Activated naive CD4-positive, alpha-beta T cell treated with anti-CD3 and anti-CD28 coated beads, Interleukin-2, amount 10 ng/mL, durations not matched to agents 7 days and 5 days (primary cell): ENCODE results near the gene CBLN4.

Experiments used
- CTCF ChIA-PET: fragments of 350-600 bp; sonication (Branson Sonifier 250); formaldehyde crosslinking; loops from one replicate; lab custom pipeline; 2021; ENCODE audit warnings: antibody characterized with exemption; lab: Charles Lee
- DNase-seq: peaks from one replicate; pipeline ENCODE4 v3.0.0-alpha.2; 2020
- H3K27ac Mint-ChIP-seq: one replicate; pipeline ENCODE4 v1.8.0; 2021; ENCODE audit warnings: mild to moderate bottlenecking, moderate library complexity, mixed read lengths
- H3K27me3 Mint-ChIP-seq: one replicate; pipeline ENCODE4 v1.8.0; 2021; ENCODE audit warnings: mild to moderate bottlenecking, mixed read lengths
- H3K36me3 Mint-ChIP-seq: one replicate; pipeline ENCODE4 v1.8.0; 2021; ENCODE audit warnings: mixed read lengths
- H3K4me1 Mint-ChIP-seq: one replicate; pipeline ENCODE4 v1.8.0; 2021; ENCODE audit warnings: mixed read lengths
- H3K4me3 Mint-ChIP-seq: one replicate; pipeline ENCODE4 v1.8.0; 2021; ENCODE audit warnings: mild to moderate bottlenecking, moderate library complexity, mixed read lengths
- H3K9me3 Mint-ChIP-seq: one replicate; pipeline ENCODE4 v1.8.0; 2021; ENCODE audit warnings: mixed read lengths

Gene CBLN4

DNA sequence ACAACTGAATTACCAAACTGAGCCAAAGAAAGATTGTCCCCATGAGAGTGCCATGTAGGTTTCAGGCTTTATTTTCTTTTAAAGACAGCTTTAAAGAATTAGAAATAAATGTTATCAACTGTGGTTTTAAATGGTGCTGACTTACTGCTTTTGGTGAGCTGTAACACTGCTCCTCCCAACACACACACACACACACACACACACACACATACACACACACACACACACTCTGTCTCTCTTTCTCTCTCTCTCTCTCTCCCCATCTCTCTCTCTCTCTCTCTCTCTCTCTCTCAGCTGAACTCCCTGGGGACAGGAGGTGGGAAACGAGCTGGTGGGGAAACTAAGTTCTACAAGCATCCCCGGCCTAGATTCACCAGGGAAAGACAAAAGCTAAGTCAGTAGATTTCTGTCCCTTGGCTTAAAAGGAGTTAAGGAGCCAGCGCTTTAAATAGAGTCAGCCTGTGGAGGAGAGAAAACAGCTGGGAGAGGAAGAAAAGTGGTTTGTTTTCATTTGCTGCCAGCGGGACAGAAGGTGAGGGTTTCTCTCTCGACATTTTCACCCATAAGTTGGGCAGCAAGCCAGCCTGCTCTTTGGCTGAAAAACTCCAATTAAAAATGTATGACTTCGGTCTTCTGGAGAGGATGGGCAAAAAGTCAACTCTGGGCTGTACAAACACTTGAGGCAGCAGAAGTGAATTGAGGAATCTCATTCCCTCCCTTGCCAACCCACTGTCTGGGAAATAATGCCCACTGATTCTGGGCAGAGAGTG lies 27.4 kb downstream of the CBLN4 start:
- H3K4me3 Mint-ChIP-seq, result no peak overlapping the region
- no peaks in the 10 kb centered on the region for H3K27me3 Mint-ChIP-seq
- no peak overlapping the region for H3K27ac Mint-ChIP-seq
- H3K9me3 Mint-ChIP-seq, result peaks cover 1% of the 10 kb centered on the region
- no peak for DNase-seq
- no peaks in the 10 kb centered on the region for H3K4me1 Mint-ChIP-seq
- H3K36me3 Mint-ChIP-seq, result no peaks in the 10 kb centered on the region
- CTCF ChIA-PET, result no interaction called here

DNA sequence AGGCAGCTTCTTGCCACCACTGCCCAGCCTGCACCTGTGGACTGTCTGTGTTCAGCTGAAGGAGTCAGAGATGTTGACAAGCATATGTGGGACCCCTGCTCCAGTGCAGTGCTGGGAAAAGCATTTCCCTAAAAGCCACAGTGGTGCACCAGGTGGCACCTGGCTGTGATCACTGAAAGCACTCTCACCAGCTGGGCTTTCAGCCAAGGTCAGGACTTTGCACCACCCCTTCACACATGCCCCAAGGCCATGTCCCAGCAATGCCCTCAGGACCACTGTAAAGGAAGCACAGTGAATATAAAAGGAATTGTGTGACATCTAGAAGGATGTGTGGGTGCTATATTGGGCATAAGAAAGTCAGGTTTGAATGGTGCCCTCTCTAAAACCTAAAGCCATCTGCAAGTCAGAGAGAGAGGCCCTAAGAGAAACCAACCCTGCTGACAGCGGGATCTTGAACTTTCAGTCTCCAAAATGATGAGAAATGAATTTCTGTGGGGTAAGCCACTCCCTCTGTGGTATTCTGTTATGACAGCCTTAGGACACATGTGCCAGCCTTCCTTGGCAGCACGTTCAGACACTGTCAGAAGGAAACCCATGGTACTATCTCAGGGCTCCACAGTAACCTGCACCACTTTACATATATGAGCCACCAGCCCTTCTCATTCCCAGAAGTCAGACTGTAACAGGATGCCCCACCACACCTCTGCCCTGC lies 30.7 kb downstream of the CBLN4 start:
- DNase-seq, result no peak
- Mint-ChIP-seq H3K36me3 (no peaks in the 10 kb centered on the region), H3K4me3 (no peak overlapping the region), H3K9me3 (peaks cover 2% of the 10 kb centered on the region), H3K4me1 (no peaks in the 10 kb centered on the region), H3K27ac (no peak overlapping the region), H3K27me3 (no peaks in the 10 kb centered on the region)
- CTCF ChIA-PET, result no interaction called here

DNA sequence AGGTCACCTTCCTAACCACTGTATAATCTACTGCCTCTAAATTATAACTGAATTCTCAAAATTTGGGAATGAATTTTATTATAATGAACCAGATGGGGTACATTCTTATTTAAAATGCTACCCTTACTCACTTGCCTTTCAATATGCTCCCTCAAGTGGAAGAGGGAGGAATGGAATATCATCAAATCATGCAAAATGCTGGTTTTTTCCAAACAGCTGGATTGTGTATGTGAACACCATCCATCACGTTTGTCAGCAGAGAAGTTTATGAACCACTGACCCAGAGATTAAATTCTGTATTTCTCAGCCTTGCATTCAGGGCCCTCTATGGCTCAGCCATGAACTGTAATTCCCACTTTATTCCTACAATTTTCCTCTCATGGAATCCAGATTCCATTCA lies 40.5 kb downstream of the CBLN4 start:
- Mint-ChIP-seq H3K9me3 (peaks cover 11% of the 10 kb centered on the region), H3K36me3 (no peaks in the 10 kb centered on the region), H3K27ac (no peak overlapping the region), H3K4me1 (no peaks in the 10 kb centered on the region), H3K4me3 (no peak overlapping the region), H3K27me3 (no peaks in the 10 kb centered on the region)
- CTCF ChIA-PET, result no interaction called here
- no peak for DNase-seq

DNA sequence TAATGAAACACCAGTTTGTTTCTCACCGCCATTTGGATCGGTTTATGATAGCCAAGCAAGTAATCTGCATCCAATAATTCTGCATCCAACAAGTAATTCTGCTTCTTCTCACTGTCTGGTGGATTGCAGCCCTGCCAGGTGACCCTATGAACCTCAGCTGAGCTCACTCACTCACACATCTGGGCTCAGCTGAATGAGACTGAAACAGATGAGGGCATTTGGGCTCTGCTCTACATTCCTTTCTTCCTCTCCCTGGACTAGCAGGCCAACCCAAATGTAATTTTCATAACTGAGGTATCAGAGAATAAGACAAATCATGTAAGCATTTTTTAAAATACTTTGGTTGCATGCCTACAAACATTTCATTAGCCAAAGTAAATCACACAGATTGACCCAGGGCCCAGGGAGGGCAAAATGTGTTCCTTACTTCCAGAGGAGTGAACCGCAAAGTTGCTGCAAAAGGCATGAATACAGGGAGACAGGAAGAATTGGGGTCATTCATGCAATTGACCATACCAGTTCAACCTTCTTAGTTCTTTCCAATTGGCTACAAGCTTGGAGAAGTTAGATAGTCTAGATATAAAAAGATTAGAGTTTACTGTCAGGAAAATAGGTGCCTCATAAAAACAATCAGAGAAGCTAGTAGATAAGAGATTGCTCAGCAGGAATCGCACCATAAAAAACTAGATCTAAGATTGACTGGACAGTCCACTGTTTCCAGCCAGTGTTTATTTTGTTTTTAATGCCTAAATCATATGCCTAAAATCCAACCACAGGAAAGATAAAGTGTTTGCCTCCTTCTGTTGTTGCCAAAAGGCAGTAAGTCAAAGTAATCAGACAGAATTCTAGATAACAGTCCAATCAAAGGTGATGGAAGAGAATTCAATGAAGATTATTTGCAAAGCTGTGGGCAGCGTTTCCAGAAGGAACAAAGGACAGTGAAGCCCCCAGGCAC lies 43.7 kb downstream of the CBLN4 start:
- CTCF ChIA-PET, result no interaction called here

DNA sequence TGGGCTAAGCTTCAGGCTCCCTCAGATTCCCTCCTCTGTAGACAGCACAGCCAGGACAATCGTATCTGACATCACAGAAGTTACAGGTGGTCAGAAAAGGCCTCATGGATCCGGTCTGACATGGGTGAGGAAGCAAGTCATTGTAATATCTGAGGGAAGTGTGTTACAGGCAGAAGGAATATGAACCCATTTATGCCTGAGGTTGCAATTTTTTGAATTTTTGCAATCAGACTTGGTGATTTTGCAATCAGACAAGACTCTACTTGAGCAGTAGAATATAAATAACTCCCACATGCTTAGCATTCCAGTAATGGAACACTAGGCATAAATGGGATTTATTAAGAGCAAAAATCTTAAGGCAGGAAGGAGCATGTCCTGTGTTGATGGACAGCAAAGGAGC lies 52.1 kb downstream of the CBLN4 start:
- CTCF ChIA-PET, result no interaction called here

More for the DNA sequence above, 43.7 kb downstream of the CBLN4 start:
- Mint-ChIP-seq H3K9me3 (peaks cover 4% of the 10 kb centered on the region), H3K27me3 (no peaks in the 10 kb centered on the region), H3K4me1 (no peaks in the 10 kb centered on the region), H3K4me3 (no peak overlapping the region), H3K27ac (no peak overlapping the region), H3K36me3 (no peaks in the 10 kb centered on the region)
- DNase-seq, result no peak

DNA sequence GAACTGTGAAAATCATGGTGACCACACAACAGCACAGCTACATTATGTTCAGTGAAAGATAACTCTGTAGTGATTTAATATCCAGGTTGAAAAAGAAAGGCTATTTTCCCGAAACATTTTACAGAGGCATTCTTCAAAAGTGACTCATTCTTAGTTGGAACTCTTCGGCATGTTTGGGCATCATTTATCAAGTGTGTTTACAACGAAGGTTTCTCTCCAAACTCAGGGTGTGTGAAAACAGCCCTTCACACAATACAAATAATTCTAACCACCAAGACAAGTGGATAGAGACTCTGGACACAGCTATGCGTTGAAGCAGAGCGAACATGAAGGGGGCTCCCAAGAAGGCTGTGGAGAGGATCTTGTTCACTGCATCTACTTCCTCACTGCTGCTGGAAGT lies 57.6 kb downstream of the CBLN4 start:
- Mint-ChIP-seq H3K36me3 (no peaks in the 10 kb centered on the region), H3K4me3 (no peak overlapping the region), H3K27ac (no peak overlapping the region), H3K4me1 (no peaks in the 10 kb centered on the region), H3K9me3 (peaks cover 23% of the 10 kb centered on the region), H3K27me3 (no peaks in the 10 kb centered on the region)
- CTCF ChIA-PET, result no interaction called here
- DNase-seq, result no peak

More for the DNA sequence above, 52.1 kb downstream of the CBLN4 start:
- H3K27ac Mint-ChIP-seq, result no peak overlapping the region
- no peak for DNase-seq
- no peaks in the 10 kb centered on the region for H3K4me1 Mint-ChIP-seq
- no peak overlapping the region for H3K4me3 Mint-ChIP-seq
- no peaks in the 10 kb centered on the region for H3K27me3 Mint-ChIP-seq
- H3K9me3 Mint-ChIP-seq, result peaks cover 12% of the 10 kb centered on the region
- no peaks in the 10 kb centered on the region for H3K36me3 Mint-ChIP-seq
